ENCODE data around the gene GCAT.

The GCAT gene

DNA sequence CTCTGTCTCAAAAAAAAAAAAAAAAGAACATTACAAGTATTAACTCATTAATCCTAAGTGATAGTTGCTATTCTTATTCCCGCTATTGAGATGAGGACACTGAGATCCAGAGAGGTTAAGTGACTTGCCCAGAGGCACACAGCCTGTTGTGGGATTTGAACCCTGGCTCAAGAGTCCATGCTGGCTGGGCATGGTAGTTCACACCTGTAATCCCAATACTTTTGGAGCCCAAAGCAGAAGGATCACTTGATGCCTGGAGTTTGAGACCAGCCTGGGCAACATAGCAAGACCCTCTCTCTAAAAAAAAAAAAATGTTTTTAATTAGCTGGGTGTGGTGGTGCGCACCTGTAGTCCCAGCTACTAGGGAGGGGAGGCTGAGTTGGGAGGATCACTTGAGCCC is 4.1 kb downstream of the GCAT start:
- no peak overlapping the region for H3K4me3 ChIP-seq (ENCODE audit: low read depth, low read length)
- TF ChIP-seq, protein P1, sequence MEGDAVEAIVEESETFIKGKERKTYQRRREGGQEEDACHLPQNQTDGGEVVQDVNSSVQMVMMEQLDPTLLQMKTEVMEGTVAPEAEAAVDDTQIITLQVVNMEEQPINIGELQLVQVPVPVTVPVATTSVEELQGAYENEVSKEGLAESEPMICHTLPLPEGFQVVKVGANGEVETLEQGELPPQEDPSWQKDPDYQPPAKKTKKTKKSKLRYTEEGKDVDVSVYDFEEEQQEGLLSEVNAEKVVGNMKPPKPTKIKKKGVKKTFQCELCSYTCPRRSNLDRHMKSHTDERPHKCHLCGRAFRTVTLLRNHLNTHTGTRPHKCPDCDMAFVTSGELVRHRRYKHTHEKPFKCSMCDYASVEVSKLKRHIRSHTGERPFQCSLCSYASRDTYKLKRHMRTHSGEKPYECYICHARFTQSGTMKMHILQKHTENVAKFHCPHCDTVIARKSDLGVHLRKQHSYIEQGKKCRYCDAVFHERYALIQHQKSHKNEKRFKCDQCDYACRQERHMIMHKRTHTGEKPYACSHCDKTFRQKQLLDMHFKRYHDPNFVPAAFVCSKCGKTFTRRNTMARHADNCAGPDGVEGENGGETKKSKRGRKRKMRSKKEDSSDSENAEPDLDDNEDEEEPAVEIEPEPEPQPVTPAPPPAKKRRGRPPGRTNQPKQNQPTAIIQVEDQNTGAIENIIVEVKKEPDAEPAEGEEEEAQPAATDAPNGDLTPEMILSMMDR (IDR thresholded peaks at IDR 0.05; ENCODE audit: insufficient read depth, low read length, missing control alignments) = no peak
- ChIA-PET CTCF (interaction anchor here (0.7 to 9.2 kb wide), 2 partner anchors 52 to 154 kb away, joined by 3 to 223 read pairs; no protein-coding TSS in a partner anchor), POLR2A (no interaction called here)
- DNase-seq (ENCODE audit: low read depth, low spot score) = no peak

DNA sequence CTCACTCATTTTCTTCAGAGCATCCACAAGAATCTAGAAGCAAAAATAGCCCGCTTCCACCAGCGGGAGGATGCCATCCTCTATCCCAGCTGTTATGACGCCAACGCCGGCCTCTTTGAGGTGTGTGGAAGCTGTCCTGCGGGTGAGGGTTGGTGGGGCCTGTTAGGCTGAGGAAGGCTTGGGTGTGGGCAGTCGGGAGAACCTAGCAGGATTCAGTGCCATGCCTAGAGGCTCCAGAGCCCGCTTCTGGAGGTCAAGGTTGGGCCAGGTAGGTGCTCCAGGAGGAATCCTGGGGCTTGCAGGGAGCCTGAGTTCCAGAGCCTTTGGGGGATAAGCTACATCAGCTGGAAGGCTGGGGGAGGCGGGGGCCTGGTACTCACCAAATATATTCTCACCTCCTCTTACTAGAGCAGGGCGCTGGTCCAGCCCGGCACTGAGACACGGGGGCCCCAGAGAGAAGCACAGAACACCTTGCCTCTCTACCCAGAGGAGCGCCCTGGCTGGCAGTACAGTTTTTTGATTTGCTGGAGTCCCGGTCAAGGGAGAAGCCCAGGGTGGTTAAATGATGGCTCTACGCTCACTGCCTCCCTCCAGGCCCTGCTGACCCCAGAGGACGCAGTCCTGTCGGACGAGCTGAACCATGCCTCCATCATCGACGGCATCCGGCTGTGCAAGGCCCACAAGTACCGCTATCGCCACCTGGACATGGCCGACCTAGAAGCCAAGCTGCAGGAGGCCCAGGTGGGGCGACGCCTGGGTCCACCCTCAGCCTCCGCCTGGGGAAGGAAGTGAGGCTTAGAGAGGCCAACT is 5.3 kb downstream of the GCAT start:
- no peak for DNase-seq (ENCODE audit: low read depth, low spot score)
- ChIA-PET CTCF (interaction anchor here (1.0 to 9.2 kb wide), 2 partner anchors 51 to 542 kb away, joined by 3 to 223 read pairs; no protein-coding TSS in a partner anchor), POLR2A (no interaction called here)
- no peak overlapping the region for H3K4me3 ChIP-seq (ENCODE audit: low read depth, low read length)
- TF ChIP-seq, protein P1 (IDR thresholded peaks at IDR 0.05; ENCODE audit: insufficient read depth, low read length, missing control alignments) = no peak

DNA sequence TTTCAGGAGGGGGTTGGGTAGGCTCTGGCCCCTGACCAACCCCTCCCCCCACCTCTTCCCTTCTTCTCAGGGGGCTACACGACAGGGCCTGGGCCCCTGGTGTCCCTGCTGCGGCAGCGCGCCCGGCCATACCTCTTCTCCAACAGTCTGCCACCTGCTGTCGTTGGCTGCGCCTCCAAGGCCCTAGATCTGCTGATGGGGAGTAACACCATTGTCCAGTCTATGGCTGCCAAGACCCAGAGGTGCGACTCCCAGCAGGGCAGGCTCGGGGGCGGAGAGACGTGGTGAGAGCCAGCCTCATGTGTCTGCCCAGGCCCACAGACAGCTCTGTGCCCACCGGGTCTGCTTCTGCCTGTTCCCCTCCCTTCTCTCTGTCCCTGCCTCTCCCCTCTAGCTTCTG is 7.9 kb downstream of the GCAT start:
- ChIA-PET POLR2A (no interaction called here), CTCF (interaction anchor here (0.9 to 9.2 kb wide), 8 partner anchors 8 to 172 kb away, joined by 3 to 223 read pairs (median 10); partner anchors contain the start of genes EIF3L and GCAT)
- DNase-seq (ENCODE audit: low read depth, low spot score) = no peak
- H3K4me3 ChIP-seq (ENCODE audit: low read depth, low read length) = no peak overlapping the region
- TF ChIP-seq, protein P1 (IDR thresholded peaks at IDR 0.05; ENCODE audit: insufficient read depth, low read length, missing control alignments) = no peak

DNA sequence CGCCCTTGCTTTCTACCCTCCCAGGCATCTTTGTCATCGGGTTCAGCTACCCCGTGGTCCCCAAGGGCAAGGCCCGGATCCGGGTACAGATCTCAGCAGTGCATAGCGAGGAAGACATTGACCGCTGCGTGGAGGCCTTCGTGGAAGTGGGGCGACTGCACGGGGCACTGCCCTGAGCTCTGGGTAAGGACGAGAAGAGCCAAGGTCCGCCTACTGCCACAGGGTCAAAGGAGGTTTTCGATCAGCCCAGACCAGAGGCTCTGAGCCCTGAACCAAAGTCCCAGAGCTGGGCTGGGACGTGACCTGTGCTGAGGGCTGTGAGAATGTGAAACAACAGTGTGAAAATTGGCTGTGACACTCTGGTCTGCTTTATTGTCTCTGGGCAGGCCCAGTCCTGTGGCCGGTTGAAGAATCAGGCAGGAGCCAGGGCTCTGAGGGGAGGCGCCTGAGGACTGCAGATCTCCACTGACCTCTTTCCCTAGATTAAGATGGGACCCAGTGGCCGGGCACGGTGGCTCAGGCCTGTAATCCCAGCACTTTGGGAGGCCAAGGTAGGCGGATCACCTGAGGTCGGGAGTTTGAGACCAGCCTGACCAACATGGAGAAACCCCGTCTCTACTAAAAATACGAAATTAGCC is 8.9 kb downstream of the GCAT start:
- CTCF ChIA-PET = interaction anchor here (0.7 to 9.2 kb wide), 29 partner anchors 8 to 177 kb away, joined by 3 to 223 read pairs (median 7); partner anchors contain the start of genes ANKRD54, EIF3L, GCAT and MICALL1
- DNase-seq (ENCODE audit: low read depth, low spot score) = no peak
- POLR2A ChIA-PET = no interaction called here
- H3K4me3 ChIP-seq (ENCODE audit: low read depth, low read length) = no peak overlapping the region
- TF ChIP-seq, protein P1 (IDR thresholded peaks at IDR 0.05; ENCODE audit: insufficient read depth, low read length, missing control alignments) = no peak

DNA sequence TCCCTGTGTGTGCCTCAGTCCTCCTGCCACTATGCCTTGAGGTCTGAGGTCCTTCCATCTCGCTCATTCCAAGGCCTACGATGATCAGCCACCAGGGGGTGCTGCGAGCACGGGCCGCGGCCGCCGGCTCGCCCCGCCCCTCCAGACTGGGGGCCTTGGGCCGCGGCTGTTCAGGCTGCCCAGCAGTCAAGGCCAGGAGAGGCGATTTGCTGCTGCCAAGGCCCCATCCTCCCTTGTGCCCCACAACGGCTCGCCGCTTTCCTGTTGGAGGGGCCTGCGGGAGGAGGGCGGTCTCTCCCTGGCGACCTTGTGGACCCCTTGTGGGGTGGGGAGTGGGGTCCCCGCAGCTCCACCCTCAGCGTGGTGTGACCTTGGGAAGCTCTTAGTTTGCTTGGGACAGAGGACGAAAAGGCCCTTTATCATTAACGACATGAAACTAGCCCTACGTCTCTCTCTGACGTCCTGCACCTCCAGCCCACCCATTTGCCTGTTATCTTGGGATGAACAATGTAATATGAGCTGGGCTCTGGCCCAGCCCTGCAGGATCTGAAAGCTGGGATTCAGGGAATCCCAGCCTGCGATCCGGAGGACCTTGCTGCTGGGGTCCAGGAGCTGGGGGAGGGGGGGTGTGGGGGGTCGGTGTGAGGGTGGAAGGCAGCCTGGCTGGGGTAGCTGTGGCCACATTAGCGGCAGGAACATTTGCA is 10.1 kb downstream of the GCAT start:
- TF ChIP-seq, protein P1 (IDR thresholded peaks at IDR 0.05; ENCODE audit: insufficient read depth, low read length, missing control alignments) = peak; percentile 90
- POLR2A ChIA-PET = interaction anchor here (1.3 to 1.8 kb wide), 4 partner anchors 10 to 26 kb away, joined by 5 to 8 read pairs (median 6); partner anchors contain the start of genes ANKRD54 and GCAT
- peak overlapping the region; percentile 10; the same call in 1 of the 2 replicates for H3K4me3 ChIP-seq (ENCODE audit: low read depth, low read length)
- no peak for DNase-seq (ENCODE audit: low read depth, low spot score)
- CTCF ChIA-PET = interaction anchor here (0.6 to 9.2 kb wide), 45 partner anchors 9 to 196 kb away, joined by 3 to 223 read pairs (median 4); partner anchors contain the start of genes ANKRD54, EIF3L, GCAT and MICALL1
